Activated effector memory CD4-positive, alpha-beta T cell treated with anti-CD3 and anti-CD28 coated beads, Interleukin-2, amount 50 U/mL, for 16 hours (primary cell): Measurements from ENCODE around the gene HBA2.
"Not testable (repeated sequence)": the region's sequence is repeated elsewhere in the genome, so short reads cannot be mapped to it uniquely, and the experiment has no call there.

Experiments used
- DNase-seq: peaks from one replicate; pipeline ENCODE4 v3.0.0-alpha.2; 2020

Gene HBA2

DNA sequence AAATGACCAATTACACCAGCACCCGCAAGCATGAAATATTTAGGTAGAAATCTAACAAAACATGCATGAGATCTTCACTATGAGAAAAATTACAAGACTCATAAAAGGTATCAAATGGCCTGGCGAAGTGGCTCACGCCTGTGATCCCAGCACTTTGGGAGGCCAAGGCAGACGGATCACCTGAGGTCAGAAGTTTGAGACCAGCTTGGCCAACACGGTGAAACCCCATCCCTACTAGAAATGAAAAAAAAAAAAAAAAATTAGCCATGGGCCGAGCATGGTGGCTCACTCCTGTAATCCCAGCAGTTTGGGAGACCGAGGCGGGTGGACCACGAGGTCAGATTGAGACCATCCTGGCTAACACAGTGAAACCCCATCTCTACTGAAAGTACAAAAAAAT, 31.4 kb downstream of the HBA2 start:
- not testable (repeated sequence) for DNase-seq

DNA sequence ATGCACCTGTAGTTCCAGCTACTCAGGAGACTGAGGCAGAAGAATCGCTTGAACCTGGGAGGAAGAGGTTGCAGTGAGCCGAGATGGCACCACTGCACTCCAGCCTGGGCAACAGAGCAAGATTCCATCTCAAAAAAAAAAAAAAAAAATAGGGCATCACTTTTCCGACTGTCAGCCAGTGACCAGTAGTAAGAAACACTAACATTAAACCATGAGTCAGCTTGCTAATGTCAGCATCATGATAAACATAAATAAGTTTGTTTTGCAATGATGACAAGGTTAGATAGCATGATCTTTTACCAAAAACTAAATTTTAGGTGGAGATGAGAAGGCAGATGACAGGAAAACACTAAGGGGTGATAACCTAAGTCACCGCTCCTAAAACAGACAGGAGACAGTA, 36.7 kb downstream of the HBA2 start:
- DNase-seq: not testable (repeated sequence)

DNA sequence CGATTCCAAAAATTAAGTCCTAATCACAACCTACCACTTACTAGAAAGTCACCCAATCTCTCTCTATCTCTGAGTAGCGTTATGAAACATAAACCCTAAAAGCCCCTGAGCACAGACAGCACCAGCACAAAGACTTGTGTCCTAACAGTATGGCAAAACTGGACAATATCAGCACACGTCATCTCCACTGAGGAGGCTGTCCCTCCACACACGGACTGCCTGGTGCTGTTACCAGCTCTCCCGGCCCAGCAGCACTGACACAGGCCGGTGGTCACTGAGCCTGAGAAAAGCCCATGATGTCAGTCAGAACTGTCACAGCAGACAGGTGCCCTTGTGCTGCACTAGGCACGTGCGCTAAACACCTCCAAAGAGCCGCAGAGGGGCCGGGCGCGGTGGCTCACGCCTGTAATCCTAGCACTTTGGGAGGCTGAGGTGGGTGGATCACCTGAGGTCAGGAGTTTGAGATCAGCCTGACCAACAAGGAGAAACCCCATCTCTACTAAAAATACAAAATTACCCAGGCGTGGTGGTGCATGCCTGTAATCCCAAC, 39.0 kb downstream of the HBA2 start:
- not testable (repeated sequence) for DNase-seq

DNA sequence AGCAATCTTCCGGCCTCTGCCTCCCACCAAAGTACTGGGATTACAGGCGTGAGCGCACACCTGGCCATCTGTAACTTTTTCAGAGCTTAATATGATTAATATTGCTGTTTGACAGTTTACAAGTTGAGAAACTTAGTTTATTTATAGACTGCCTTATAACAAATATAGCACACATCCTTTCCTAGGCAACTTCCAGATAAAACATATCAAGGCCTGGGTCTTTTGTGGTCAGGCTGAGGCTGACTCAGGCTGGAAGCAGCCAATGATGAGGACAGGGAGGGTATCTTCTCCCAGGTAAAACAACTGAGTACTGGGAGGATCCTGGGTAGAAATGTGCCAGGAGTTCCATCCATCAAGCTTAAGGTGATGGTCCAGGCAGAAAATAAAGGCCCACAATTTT, 40.3 kb downstream of the HBA2 start:
- DNase-seq: no peak

DNA sequence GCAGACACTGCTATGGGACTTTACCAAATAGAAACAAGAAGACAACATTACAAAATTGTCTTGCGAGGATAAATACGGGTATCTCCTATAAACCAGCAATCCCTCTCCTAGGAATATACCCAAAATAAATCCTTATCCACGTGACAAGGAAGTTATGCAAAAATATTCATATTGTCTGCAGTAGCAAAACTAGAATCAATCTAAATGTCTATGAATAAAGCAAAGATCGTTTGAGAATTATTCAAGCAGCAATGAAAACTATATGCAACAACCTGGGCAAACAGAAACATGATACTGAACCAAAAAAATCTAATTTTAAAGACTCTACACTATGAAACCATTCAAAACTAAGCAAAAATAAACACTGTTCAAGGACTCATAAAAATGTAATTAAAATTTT, 47.3 kb downstream of the HBA2 start:
- no peak for DNase-seq
